ENCODE results near the gene GAA. TPM values are rescaled to one million over a fixed set of nuclear protein-coding genes. Genes with fewer than 3 reads are reported as not detected.

Gene GAA
- total RNA-seq, 1 experiment from 2014 or later, result 36.1 TPM

DNA sequence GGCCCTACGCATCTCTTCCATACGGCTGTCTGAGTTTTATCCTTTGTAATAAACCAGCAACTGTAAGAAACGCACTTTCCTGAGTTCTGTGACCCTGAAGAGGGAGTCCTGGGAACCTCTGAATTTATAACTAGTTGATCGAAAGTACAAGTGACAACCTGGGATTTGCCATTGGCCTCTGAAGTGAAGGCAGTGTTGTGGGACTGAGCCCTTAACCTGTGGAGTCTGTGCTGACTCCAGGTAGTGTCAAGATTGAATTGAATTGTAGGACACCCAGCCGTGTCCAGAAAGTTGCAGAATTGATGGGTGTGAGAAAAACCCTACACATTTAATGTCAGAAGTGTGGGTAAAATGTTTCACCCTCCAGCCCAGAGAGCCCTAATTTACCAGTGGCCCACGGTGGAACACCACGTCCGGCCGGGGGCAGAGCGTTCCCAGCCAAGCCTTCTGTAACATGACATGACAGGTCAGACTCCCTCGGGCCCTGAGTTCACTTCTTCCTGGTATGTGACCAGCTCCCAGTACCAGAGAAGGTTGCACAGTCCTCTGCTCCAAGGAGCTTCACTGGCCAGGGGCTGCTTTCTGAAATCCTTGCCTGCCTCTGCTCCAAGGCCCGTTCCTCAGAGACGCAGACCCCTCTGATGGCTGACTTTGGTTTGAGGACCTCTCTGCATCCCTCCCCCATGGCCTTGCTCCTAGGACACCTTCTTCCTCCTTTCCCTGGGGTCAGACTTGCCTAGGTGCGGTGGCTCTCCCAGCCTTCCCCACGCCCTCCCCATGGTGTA lies 1.5 kb downstream of the GAA start:
- no peak for ATAC-seq
- POLR2A ChIA-PET, result no interaction called here

DNA sequence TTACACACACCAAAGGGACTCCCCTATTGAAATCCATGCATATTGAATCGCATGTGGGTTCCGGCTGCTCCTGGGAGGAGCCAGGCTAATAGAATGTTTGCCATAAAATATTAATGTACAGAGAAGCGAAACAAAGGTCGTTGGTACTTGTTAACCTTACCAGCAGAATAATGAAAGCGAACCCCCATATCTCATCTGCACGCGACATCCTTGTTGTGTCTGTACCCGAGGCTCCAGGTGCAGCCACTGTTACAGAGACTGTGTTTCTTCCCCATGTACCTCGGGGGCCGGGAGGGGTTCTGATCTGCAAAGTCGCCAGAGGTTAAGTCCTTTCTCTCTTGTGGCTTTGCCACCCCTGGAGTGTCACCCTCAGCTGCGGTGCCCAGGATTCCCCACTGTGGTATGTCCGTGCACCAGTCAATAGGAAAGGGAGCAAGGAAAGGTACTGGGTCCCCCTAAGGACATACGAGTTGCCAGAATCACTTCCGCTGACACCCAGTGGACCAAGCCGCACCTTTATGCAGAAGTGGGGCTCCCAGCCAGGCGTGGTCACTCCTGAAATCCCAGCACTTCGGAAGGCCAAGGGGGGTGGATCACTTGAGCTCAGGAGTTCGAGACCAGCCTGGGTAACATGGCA lies 2.2 kb downstream of the GAA start:
- in situ Hi-C loops (cut with HindIII; ENCODE audit: low pct_unique_long_range_greater_than_20kb, low sequenced_read_pairs), result no loop called here
- H3K4me3 ChIP-seq (ENCODE audit: low read depth in 2 of 2, low read length in 2 of 2), result no peak overlapping the region
- H3K27me3 ChIP-seq (ENCODE audit: control insufficient read depth, insufficient read depth, low read length), result no peaks in the 10 kb centered on the region
- ChIA-PET CTCF (no interaction called here), POLR2A (no interaction called here)
- H3K9me3 ChIP-seq (ENCODE audit: control insufficient read depth, insufficient read depth, low read depth, low read length), result no peaks in the 10 kb centered on the region
- intact Hi-C loops (cut with micrococcal nuclease; ENCODE audit: unreplicated experiment), result no loop called here
- H3K4me1 ChIP-seq (ENCODE audit: control insufficient read depth, insufficient read depth, low read length), result peaks cover 11% of the 10 kb centered on the region
- H3K27ac ChIP-seq (ENCODE audit: low read length), result no peak overlapping the region
- DNase-seq (ENCODE audit: low read depth, low spot score) (no peak), ATAC-seq (no peak)
- TF ChIP-seq, protein P1, sequence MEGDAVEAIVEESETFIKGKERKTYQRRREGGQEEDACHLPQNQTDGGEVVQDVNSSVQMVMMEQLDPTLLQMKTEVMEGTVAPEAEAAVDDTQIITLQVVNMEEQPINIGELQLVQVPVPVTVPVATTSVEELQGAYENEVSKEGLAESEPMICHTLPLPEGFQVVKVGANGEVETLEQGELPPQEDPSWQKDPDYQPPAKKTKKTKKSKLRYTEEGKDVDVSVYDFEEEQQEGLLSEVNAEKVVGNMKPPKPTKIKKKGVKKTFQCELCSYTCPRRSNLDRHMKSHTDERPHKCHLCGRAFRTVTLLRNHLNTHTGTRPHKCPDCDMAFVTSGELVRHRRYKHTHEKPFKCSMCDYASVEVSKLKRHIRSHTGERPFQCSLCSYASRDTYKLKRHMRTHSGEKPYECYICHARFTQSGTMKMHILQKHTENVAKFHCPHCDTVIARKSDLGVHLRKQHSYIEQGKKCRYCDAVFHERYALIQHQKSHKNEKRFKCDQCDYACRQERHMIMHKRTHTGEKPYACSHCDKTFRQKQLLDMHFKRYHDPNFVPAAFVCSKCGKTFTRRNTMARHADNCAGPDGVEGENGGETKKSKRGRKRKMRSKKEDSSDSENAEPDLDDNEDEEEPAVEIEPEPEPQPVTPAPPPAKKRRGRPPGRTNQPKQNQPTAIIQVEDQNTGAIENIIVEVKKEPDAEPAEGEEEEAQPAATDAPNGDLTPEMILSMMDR (IDR thresholded peaks at IDR 0.05), result no peak
- TF ChIP-seq, protein P2, sequence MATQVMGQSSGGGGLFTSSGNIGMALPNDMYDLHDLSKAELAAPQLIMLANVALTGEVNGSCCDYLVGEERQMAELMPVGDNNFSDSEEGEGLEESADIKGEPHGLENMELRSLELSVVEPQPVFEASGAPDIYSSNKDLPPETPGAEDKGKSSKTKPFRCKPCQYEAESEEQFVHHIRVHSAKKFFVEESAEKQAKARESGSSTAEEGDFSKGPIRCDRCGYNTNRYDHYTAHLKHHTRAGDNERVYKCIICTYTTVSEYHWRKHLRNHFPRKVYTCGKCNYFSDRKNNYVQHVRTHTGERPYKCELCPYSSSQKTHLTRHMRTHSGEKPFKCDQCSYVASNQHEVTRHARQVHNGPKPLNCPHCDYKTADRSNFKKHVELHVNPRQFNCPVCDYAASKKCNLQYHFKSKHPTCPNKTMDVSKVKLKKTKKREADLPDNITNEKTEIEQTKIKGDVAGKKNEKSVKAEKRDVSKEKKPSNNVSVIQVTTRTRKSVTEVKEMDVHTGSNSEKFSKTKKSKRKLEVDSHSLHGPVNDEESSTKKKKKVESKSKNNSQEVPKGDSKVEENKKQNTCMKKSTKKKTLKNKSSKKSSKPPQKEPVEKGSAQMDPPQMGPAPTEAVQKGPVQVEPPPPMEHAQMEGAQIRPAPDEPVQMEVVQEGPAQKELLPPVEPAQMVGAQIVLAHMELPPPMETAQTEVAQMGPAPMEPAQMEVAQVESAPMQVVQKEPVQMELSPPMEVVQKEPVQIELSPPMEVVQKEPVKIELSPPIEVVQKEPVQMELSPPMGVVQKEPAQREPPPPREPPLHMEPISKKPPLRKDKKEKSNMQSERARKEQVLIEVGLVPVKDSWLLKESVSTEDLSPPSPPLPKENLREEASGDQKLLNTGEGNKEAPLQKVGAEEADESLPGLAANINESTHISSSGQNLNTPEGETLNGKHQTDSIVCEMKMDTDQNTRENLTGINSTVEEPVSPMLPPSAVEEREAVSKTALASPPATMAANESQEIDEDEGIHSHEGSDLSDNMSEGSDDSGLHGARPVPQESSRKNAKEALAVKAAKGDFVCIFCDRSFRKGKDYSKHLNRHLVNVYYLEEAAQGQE (IDR thresholded peaks at IDR 0.05; ENCODE audit: insufficient read depth in 1 of 2, low read depth in 2 of 2, low read length in 1 of 2), result no peak
- BruUV-seq (replicated peaks), result no TSS peak
- H3K36me3 ChIP-seq (ENCODE audit: control insufficient read depth, insufficient read depth, low read length), result no peaks in the 10 kb centered on the region; the same call in 1 of the 2 replicates

More for the DNA sequence above, 1.5 kb downstream of the GAA start:
- in situ Hi-C loops (cut with HindIII; ENCODE audit: low pct_unique_long_range_greater_than_20kb, low sequenced_read_pairs), result no loop called here
- TF ChIP-seq, protein P1 (IDR thresholded peaks at IDR 0.05), result no peak
- TF ChIP-seq, protein P2 (IDR thresholded peaks at IDR 0.05; ENCODE audit: insufficient read depth in 1 of 2, low read depth in 2 of 2, low read length in 1 of 2), result no peak
- TF ChIP-seq POLR2AphosphoS5 (IDR thresholded peaks at IDR 0.05; ENCODE audit: low read depth, low read length), result no peak
- no peak for TF ChIP-seq TCF7L2 (IDR thresholded peaks at IDR 0.05; ENCODE audit: low read depth, low read length)
- no peak for TF ChIP-seq SIN3A (IDR thresholded peaks at IDR 0.05; ENCODE audit: borderline replicate concordance, insufficient read depth, low read depth, low read length)
- DNase-seq (ENCODE audit: low read depth, low spot score), result no peak
- peak overlapping the region in 1 of 2 experiments; percentile 76; a peak in 2 of 4 replicates for H3K4me3 ChIP-seq (ENCODE audit: low read depth in 2 of 2, low read length in 2 of 2)
- intact Hi-C loops (cut with micrococcal nuclease; ENCODE audit: unreplicated experiment), result no loop called here
- CTCF ChIA-PET, result no interaction called here
- no peaks in the 10 kb centered on the region for H3K27me3 ChIP-seq (ENCODE audit: control insufficient read depth, insufficient read depth, low read length)
- H3K27ac ChIP-seq (ENCODE audit: low read length), result no peak overlapping the region
- H3K36me3 ChIP-seq (ENCODE audit: control insufficient read depth, insufficient read depth, low read length), result no peaks in the 10 kb centered on the region; the same call in 1 of the 2 replicates
- H3K9me3 ChIP-seq (ENCODE audit: control insufficient read depth, insufficient read depth, low read depth, low read length), result no peaks in the 10 kb centered on the region
- H3K4me1 ChIP-seq (ENCODE audit: control insufficient read depth, insufficient read depth, low read length), result peaks cover 11% of the 10 kb centered on the region
- BruUV-seq (replicated peaks), result no TSS peak

All from Panc1 (cell line).